GM12878 (cell line): ENCODE data around the gene PSMD12.
"Not testable (repeated sequence)": the region's sequence is repeated elsewhere in the genome, so short reads cannot be mapped to it uniquely, and the experiment has no call there.

Source experiments
- CHD4 ChIP-seq: fragments of 200-600 bp; sonication (generic); IDR thresholded peaks from 2 replicates; pipeline ENCODE4 v1.6.1; 2016; ENCODE audit warnings: mild to moderate bottlenecking
- CTCF ChIP-seq, 3 experiments: IDR thresholded peaks in 2 of 3; conservative IDR thresholded peaks in 1 of 3; 2 replicates each; pipeline ENCODE4 v1.5.1; 2011; ENCODE audit warnings: low read depth in 3 of 3, low read length in 3 of 3, mild to moderate bottlenecking in 3 of 3, control low read depth in 2 of 3, moderate library complexity in 2 of 3, inconsistent platforms in 1 of 3, mixed read lengths in 1 of 3; ENCODE audit not compliant: control insufficient read depth in 2 of 3, insufficient read depth in 1 of 3; ENCODE audit errors: extremely low read depth in 1 of 3
- EZH2 ChIP-seq: IDR thresholded peaks from 2 replicates; pipeline ENCODE4 v1.6.1; 2012; ENCODE audit warnings: low read depth, mild to moderate bottlenecking, control low read depth, inconsistent platforms, low read length, borderline replicate concordance; ENCODE audit not compliant: control insufficient read depth
- POLR2A ChIP-seq: IDR thresholded peaks from 2 replicates; pipeline ENCODE4 v1.6.1; 2011; ENCODE audit warnings: low read depth, mild to moderate bottlenecking, low read length
- POLR2AphosphoS2 ChIP-seq: IDR thresholded peaks from 2 replicates; pipeline ENCODE4 v1.6.1; 2011; ENCODE audit warnings: low read depth, mild to moderate bottlenecking, low read length, improper control_type of control experiment, moderate library complexity
- SIN3A ChIP-seq: IDR thresholded peaks from 2 replicates; pipeline ENCODE4 v1.6.1; 2012; ENCODE audit warnings: low read depth, low read length, improper control_type of control experiment
- SRF ChIP-seq, 2 experiments: IDR thresholded peaks; 2 replicates each; pipeline ENCODE4 v1.6.1; 2011; ENCODE audit warnings: low read depth in 2 of 2, low read length in 2 of 2, mild to moderate bottlenecking in 1 of 2, moderate library complexity in 1 of 2
- YY1 ChIP-seq: IDR thresholded peaks from 2 replicates; pipeline ENCODE4 v1.6.1; 2011; ENCODE audit warnings: low read depth, mild to moderate bottlenecking, low read length
- ZNF24 ChIP-seq: fragments of 450-650 bp; IDR thresholded peaks from 2 replicates; pipeline ENCODE4 v1.6.1; 2017; ENCODE audit warnings: antibody characterized with exemption, mild to moderate bottlenecking
- ZSCAN29 ChIP-seq: fragments of 450-650 bp; IDR thresholded peaks from 2 replicates; pipeline ENCODE4 v1.6.1; 2017; ENCODE audit warnings: mild to moderate bottlenecking, moderate library complexity
- TF ChIP-seq, protein P1 (sequence below): IDR thresholded peaks from 2 replicates; pipeline ENCODE4 v1.6.1; 2012; ENCODE audit warnings: mild to moderate bottlenecking, low read depth, low read length
- TF ChIP-seq, protein P2 (sequence below): fragments of 150-350 bp; IDR thresholded peaks from 2 replicates; pipeline ENCODE4 v1.6.1; 2014; ENCODE audit warnings: mild to moderate bottlenecking, low read depth, low read length

GRCh38 chr17:67332162-67332508 is 34.2 kb downstream of the PSMD12 start:
- TF ChIP-seq YY1; ZSCAN29; CTCF (IDR thresholded peaks at IDR 0.05 in 2 of 3, conservative IDR thresholded peaks at IDR 0.05 in 1 of 3; ENCODE audit: control insufficient read depth in 2 of 3, extremely low read depth in 1 of 3, insufficient read depth in 1 of 3, low read depth in 3 of 3, low read length in 3 of 3); SIN3A; POLR2AphosphoS2; POLR2A; ZNF24; SRF (IDR thresholded peaks at IDR 0.05; ENCODE audit: low read depth in 2 of 2, low read length in 2 of 2); CHD4; EZH2: not testable (repeated sequence)
- TF ChIP-seq, protein P1, sequence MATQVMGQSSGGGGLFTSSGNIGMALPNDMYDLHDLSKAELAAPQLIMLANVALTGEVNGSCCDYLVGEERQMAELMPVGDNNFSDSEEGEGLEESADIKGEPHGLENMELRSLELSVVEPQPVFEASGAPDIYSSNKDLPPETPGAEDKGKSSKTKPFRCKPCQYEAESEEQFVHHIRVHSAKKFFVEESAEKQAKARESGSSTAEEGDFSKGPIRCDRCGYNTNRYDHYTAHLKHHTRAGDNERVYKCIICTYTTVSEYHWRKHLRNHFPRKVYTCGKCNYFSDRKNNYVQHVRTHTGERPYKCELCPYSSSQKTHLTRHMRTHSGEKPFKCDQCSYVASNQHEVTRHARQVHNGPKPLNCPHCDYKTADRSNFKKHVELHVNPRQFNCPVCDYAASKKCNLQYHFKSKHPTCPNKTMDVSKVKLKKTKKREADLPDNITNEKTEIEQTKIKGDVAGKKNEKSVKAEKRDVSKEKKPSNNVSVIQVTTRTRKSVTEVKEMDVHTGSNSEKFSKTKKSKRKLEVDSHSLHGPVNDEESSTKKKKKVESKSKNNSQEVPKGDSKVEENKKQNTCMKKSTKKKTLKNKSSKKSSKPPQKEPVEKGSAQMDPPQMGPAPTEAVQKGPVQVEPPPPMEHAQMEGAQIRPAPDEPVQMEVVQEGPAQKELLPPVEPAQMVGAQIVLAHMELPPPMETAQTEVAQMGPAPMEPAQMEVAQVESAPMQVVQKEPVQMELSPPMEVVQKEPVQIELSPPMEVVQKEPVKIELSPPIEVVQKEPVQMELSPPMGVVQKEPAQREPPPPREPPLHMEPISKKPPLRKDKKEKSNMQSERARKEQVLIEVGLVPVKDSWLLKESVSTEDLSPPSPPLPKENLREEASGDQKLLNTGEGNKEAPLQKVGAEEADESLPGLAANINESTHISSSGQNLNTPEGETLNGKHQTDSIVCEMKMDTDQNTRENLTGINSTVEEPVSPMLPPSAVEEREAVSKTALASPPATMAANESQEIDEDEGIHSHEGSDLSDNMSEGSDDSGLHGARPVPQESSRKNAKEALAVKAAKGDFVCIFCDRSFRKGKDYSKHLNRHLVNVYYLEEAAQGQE: not testable (repeated sequence)
- TF ChIP-seq, protein P2, sequence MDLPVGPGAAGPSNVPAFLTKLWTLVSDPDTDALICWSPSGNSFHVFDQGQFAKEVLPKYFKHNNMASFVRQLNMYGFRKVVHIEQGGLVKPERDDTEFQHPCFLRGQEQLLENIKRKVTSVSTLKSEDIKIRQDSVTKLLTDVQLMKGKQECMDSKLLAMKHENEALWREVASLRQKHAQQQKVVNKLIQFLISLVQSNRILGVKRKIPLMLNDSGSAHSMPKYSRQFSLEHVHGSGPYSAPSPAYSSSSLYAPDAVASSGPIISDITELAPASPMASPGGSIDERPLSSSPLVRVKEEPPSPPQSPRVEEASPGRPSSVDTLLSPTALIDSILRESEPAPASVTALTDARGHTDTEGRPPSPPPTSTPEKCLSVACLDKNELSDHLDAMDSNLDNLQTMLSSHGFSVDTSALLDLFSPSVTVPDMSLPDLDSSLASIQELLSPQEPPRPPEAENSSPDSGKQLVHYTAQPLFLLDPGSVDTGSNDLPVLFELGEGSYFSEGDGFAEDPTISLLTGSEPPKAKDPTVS: not testable (repeated sequence)
